HepG2 (cell line): Measurements from ENCODE around the gene CASKIN2. TPM values are rescaled to one million over a fixed set of nuclear protein-coding genes. Genes with fewer than 3 reads are reported as not detected.

Experiments
- CBX5 ChIP-seq: sonication (generic); formaldehyde crosslinking; IDR thresholded peaks from 2 replicates; pipeline ENCODE4 v1.4.0; 2020; ENCODE audit warnings: missing genetic modification reagents, borderline replicate concordance
- FOSL1 ChIP-seq: sonication (generic); formaldehyde crosslinking; IDR thresholded peaks from 2 replicates; pipeline ENCODE4 v1.9.0; 2021; ENCODE audit warnings: missing genetic modification reagents, borderline replicate concordance
- HCFC1 ChIP-seq: fragments of 150-350 bp; IDR thresholded peaks from 2 replicates; pipeline ENCODE4 v1.6.1; 2014; ENCODE audit warnings: low read depth, low read length
- HOXA5 ChIP-seq: sonication (generic); formaldehyde crosslinking; IDR thresholded peaks from 2 replicates; pipeline ENCODE4 v1.4.0; 2020; ENCODE audit warnings: missing genetic modification reagents
- IKZF1 ChIP-seq: fragments of 450-650 bp; IDR thresholded peaks from 2 replicates; pipeline ENCODE4 v1.7.1; 2016
- NCOA1 ChIP-seq: sonication (generic); formaldehyde crosslinking; IDR thresholded peaks from 2 replicates; pipeline ENCODE4 v1.9.0; 2021; ENCODE audit warnings: missing genetic modification reagents
- NCOR1 ChIP-seq: fragments of 200-600 bp; sonication (generic); IDR thresholded peaks from 2 replicates; pipeline ENCODE4 v1.7.0; 2017; ENCODE audit warnings: antibody characterized with exemption, low read length, borderline replicate concordance
- REST ChIP-seq, 2 experiments: IDR thresholded peaks; 2 replicates each; pipeline ENCODE4 v1.6.1; 2011 to 2012; ENCODE audit warnings: low read length in 2 of 2, borderline replicate concordance in 1 of 2, low read depth in 1 of 2, mild to moderate bottlenecking in 1 of 2, moderate library complexity in 1 of 2
- SPEN ChIP-seq: sonication (generic); formaldehyde crosslinking; IDR thresholded peaks from 2 replicates; pipeline ENCODE4 v1.5.1; 2020; ENCODE audit warnings: low read depth, mild to moderate bottlenecking, missing genetic modification reagents
- TFDP1 ChIP-seq: IDR thresholded peaks from 2 replicates; pipeline ENCODE4 v1.6.1; 2016; ENCODE audit warnings: missing compliant biosample characterization, missing genetic modification reagents, borderline replicate concordance
- ZFX ChIP-seq: sonication (generic); formaldehyde crosslinking; IDR thresholded peaks from 2 replicates; pipeline ENCODE4 v1.4.0; 2020; ENCODE audit warnings: mild to moderate bottlenecking, low read depth, missing genetic modification reagents, moderate library complexity
- ZNF224 ChIP-seq: sonication (generic); formaldehyde crosslinking; IDR thresholded peaks from 2 replicates; pipeline ENCODE4 v1.5.0; 2020; ENCODE audit warnings: mild to moderate bottlenecking, missing genetic modification reagents
- ZNF432 ChIP-seq: sonication (generic); formaldehyde crosslinking; IDR thresholded peaks from 2 replicates; pipeline ENCODE4 v1.5.0; 2020; ENCODE audit warnings: missing genetic modification reagents, mild to moderate bottlenecking, borderline replicate concordance
- ZNF782 ChIP-seq: sonication (generic); formaldehyde crosslinking; IDR thresholded peaks from 2 replicates; pipeline ENCODE4 v1.4.0; 2020; ENCODE audit warnings: missing genetic modification reagents, mild to moderate bottlenecking, borderline replicate concordance
- ZSCAN22 ChIP-seq: sonication (generic); formaldehyde crosslinking; IDR thresholded peaks from 2 replicates; pipeline ENCODE4 v1.4.0; 2020; ENCODE audit warnings: mild to moderate bottlenecking, missing genetic modification reagents
- polyA plus RNA-seq, 8 experiments: library from polyadenylated mRNA; depleted of rRNA in 3 of 8; stranded (reverse) in 7 of 8; unstranded in 1 of 8; fragments of >200 nt; fragmentation: Illumina TruSeq in 4 of 8; extraction: Trizol in 4 of 8; gene quantifications; 2 replicates each; pipeline versions ENCODE4 v1.2.1 to v1.2.3, GENCODE V29; 2011 to 2016; ENCODE audit warnings: low read depth in 4 of 8, missing spikeins in 1 of 8, mixed read lengths in 1 of 8; ENCODE audit not compliant: insufficient read depth in 1 of 8
- total RNA-seq, 5 experiments: library from RNA; depleted of rRNA; stranded (reverse); fragments of >200 nt; fragmentation: Illumina TruSeq; extraction: Trizol; gene quantifications; 2 replicates each; pipeline ENCODE4 v1.2.3, GENCODE V29; 2016; ENCODE audit warnings: low read depth in 1 of 5
- TF ChIP-seq, protein P1 (sequence below): IDR thresholded peaks from 2 replicates; pipeline ENCODE4 v1.6.1; 2016
- TF ChIP-seq, protein P2 (sequence below), 2 experiments: sonication (generic) in 1 of 2; formaldehyde crosslinking in 1 of 2; IDR thresholded peaks; 2 replicates each; pipeline versions ENCODE4 v1.6.1 to v1.9.0; 2014 to 2022; ENCODE audit warnings: antibody characterized with exemption in 1 of 2, borderline replicate concordance in 1 of 2, inconsistent platforms in 1 of 2, low read depth in 1 of 2, missing genetic modification reagents in 1 of 2
- TF ChIP-seq, protein P3 (sequence below): IDR thresholded peaks from 2 replicates; pipeline ENCODE4 v1.6.1; 2016; ENCODE audit warnings: low read depth, borderline replicate concordance

Gene CASKIN2
- total and polyA plus RNA-seq, 2 of the 13 experiments (the other 11 are each of a cell fraction or from before 2014, with no cell fraction given), result 5.2 to 7.8 TPM

- TF ChIP-seq ZSCAN22 (CRISPR knock-in tag) (0 out of 2 replicates have a peak, but pooled peaks have one; percentile 64), IKZF1 (no peak), REST (IDR thresholded peaks at IDR 0.05; ENCODE audit: borderline replicate concordance in 1 of 2, low read depth in 1 of 2, low read length in 2 of 2) (no peak), SPEN (CRISPR knock-in tag) (no peak; the same call in 1 of the 2 replicates), ZFX (CRISPR knock-in tag) (peak; percentile 48), ZNF782 (CRISPR knock-in tag) (peak; percentile 46; the same call in 1 of the 2 replicates), HOXA5 (CRISPR knock-in tag) (no peak), NCOR1 (no peak), ZNF224 (no peak), FOSL1 (CRISPR knock-in tag) (no peak), CBX5 (no peak), ZNF432 (no peak), TFDP1 (CRISPR knock-in tag) (peak; percentile 63; the same call in 1 of the 2 replicates), HCFC1 (no peak), NCOA1 (CRISPR knock-in tag) (no peak)
- TF ChIP-seq, protein P1, sequence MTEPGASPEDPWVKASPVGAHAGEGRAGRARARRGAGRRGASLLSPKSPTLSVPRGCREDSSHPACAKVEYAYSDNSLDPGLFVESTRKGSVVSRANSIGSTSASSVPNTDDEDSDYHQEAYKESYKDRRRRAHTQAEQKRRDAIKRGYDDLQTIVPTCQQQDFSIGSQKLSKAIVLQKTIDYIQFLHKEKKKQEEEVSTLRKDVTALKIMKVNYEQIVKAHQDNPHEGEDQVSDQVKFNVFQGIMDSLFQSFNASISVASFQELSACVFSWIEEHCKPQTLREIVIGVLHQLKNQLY (CRISPR knock-in tag), result no peak
- TF ChIP-seq, protein P2, sequence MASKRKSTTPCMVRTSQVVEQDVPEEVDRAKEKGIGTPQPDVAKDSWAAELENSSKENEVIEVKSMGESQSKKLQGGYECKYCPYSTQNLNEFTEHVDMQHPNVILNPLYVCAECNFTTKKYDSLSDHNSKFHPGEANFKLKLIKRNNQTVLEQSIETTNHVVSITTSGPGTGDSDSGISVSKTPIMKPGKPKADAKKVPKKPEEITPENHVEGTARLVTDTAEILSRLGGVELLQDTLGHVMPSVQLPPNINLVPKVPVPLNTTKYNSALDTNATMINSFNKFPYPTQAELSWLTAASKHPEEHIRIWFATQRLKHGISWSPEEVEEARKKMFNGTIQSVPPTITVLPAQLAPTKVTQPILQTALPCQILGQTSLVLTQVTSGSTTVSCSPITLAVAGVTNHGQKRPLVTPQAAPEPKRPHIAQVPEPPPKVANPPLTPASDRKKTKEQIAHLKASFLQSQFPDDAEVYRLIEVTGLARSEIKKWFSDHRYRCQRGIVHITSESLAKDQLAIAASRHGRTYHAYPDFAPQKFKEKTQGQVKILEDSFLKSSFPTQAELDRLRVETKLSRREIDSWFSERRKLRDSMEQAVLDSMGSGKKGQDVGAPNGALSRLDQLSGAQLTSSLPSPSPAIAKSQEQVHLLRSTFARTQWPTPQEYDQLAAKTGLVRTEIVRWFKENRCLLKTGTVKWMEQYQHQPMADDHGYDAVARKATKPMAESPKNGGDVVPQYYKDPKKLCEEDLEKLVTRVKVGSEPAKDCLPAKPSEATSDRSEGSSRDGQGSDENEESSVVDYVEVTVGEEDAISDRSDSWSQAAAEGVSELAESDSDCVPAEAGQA (IDR thresholded peaks at IDR 0.05; ENCODE audit: low read depth), result no peak
- TF ChIP-seq, protein P2 (CRISPR knock-in tag; IDR thresholded peaks at IDR 0.05; ENCODE audit: borderline replicate concordance), result no peak
- TF ChIP-seq, protein P3, sequence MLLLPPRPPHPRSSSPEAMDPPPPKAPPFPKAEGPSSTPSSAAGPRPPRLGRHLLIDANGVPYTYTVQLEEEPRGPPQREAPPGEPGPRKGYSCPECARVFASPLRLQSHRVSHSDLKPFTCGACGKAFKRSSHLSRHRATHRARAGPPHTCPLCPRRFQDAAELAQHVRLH (CRISPR knock-in tag), result no peak
Measured at GRCh38 chr17:75457047-75457654, 58.2 kb downstream of the CASKIN2 start (continued).
